ENCODE measurements around the gene ANAPC16. TPM values are rescaled to one million over a fixed set of nuclear protein-coding genes. Genes with fewer than 3 reads are reported as not detected.
"Not testable (repeated sequence)": the region's sequence is repeated elsewhere in the genome, so short reads cannot be mapped to it uniquely, and the experiment has no call there.

The ANAPC16 gene
- total RNA-seq, 1 experiment from 2014 or later: 27.2 TPM

- DNase-seq (ENCODE audit: low read depth): peak; percentile 30
Measured at GRCh38 chr10:72263613-72264241, 47.9 kb downstream of the ANAPC16 start.

GRCh38 chr10:72264536-72264935 is 48.7 kb downstream of the ANAPC16 start:
- no peak for DNase-seq (ENCODE audit: low read depth)

GRCh38 chr10:72265508-72265907 is 49.7 kb downstream of the ANAPC16 start:
- no peak for DNase-seq (ENCODE audit: low read depth)

- DNase-seq (ENCODE audit: low read depth): no peak
Measured at GRCh38 chr10:72265990-72266865, 50.4 kb downstream of the ANAPC16 start.

- no peak for DNase-seq (ENCODE audit: low read depth)
Measured at GRCh38 chr10:72267381-72267780, 51.6 kb downstream of the ANAPC16 start.

GRCh38 chr10:72267819-72268399 is 52.1 kb downstream of the ANAPC16 start:
- DNase-seq (ENCODE audit: low read depth): no peak

- DNase-seq (ENCODE audit: low read depth): not testable (repeated sequence)
Measured at GRCh38 chr10:72268475-72269200, 52.8 kb downstream of the ANAPC16 start.

DNA sequence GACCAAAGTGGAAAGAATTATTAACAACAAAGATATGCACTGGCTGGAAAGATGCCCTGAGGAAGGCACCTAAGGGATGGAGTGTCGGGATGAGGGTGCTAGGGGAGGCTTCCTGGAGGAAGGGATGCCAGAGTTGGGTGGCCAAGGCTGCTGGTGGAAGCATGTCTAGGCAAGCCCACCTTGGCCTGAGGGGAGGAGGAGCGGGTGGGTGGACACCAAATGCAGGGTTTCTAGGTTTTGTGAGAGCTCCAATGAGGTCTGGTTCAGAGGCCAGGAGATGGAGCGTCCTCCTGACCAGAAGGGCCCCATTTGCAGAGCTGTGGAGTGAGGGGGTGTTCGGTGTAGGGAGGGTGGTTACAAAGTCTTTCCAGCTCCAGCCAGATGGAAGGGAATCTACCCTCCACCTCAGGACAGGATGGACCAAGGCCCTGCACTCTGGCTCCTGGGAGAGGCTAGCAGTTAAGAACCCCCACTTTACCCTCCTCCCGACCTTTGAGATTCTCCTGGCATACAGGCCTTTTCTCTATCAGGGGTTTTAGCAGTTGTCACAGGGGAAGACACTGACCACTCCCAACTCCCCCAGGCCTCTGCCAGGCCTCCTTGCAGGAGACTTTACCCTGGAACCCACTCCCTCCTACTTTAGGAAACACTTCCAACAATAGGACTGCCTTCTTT is 54.9 kb downstream of the ANAPC16 start:
- DNase-seq (ENCODE audit: low read depth): no peak

GRCh38 chr10:72272689-72273409 is 57.0 kb downstream of the ANAPC16 start:
- DNase-seq (ENCODE audit: low read depth): peak; percentile 83

GRCh38 chr10:72273410-72274212 is 57.8 kb downstream of the ANAPC16 start, which contains the start of gene DDIT4:
Gene DDIT4 (plus strand): TSS chr10:72273924. CDS start chr10:72274217, 293 bp downstream.
- DNase-seq (ENCODE audit: low read depth): peak; percentile 98

- no peak for DNase-seq (ENCODE audit: low read depth)
Measured at GRCh38 chr10:72274213-72274729, 58.5 kb downstream of the ANAPC16 start.

DNA sequence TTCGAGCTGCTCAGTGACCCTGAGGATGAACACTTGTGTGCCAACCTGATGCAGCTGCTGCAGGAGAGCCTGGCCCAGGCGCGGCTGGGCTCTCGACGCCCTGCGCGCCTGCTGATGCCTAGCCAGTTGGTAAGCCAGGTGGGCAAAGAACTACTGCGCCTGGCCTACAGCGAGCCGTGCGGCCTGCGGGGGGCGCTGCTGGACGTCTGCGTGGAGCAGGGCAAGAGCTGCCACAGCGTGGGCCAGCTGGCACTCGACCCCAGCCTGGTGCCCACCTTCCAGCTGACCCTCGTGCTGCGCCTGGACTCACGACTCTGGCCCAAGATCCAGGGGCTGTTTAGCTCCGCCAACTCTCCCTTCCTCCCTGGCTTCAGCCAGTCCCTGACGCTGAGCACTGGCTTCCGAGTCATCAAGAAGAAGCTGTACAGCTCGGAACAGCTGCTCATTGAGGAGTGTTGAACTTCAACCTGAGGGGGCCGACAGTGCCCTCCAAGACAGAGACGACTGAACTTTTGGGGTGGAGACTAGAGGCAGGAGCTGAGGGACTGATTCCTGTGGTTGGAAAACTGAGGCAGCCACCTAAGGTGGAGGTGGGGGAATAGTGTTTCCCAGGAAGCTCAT is 59.0 kb downstream of the ANAPC16 start:
- DNase-seq (ENCODE audit: low read depth): peak; percentile 44

DNA sequence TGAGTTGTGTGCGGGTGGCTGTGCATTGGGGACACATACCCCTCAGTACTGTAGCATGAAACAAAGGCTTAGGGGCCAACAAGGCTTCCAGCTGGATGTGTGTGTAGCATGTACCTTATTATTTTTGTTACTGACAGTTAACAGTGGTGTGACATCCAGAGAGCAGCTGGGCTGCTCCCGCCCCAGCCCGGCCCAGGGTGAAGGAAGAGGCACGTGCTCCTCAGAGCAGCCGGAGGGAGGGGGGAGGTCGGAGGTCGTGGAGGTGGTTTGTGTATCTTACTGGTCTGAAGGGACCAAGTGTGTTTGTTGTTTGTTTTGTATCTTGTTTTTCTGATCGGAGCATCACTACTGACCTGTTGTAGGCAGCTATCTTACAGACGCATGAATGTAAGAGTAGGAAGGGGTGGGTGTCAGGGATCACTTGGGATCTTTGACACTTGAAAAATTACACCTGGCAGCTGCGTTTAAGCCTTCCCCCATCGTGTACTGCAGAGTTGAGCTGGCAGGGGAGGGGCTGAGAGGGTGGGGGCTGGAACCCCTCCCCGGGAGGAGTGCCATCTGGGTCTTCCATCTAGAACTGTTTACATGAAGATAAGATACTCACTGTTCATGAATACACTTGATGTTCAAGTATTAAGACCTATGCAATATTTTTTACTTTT is 59.7 kb downstream of the ANAPC16 start:
- DNase-seq (ENCODE audit: low read depth): no peak

- peak; percentile 27 for DNase-seq (ENCODE audit: low read depth)
Measured at GRCh38 chr10:72276013-72276387, 60.2 kb downstream of the ANAPC16 start.

GRCh38 chr10:72276421-72277339 is 60.9 kb downstream of the ANAPC16 start:
- DNase-seq (ENCODE audit: low read depth): no peak

- DNase-seq (ENCODE audit: low read depth): no peak
Measured at GRCh38 chr10:72277340-72277995, 61.7 kb downstream of the ANAPC16 start.

Data from Daoy (cell line).